CD8-positive, alpha-beta memory T cell (primary cell): ENCODE results near the gene LRP11. TPM values are rescaled to one million over a fixed set of nuclear protein-coding genes. Genes with fewer than 3 reads are reported as not detected.
A peak's percentile ranks its signal among the peaks of the same experiment; 100 is the strongest.

Experiments used
- CTCF ChIA-PET: fragments of 350-600 bp; sonication (Branson Sonifier 250); formaldehyde crosslinking; loops from one replicate; lab custom pipeline; 2021; ENCODE audit warnings: antibody characterized with exemption; lab: Charles Lee
- POLR2A ChIA-PET: fragments of 350-600 bp; sonication (Branson Sonifier 250); formaldehyde crosslinking; loops from one replicate; lab custom pipeline; 2021; ENCODE audit warnings: antibody characterized with exemption; lab: Charles Lee
- DNase-seq, 5 donors: peaks; one replicate each; pipeline versions ENCODE4 v3.0.0 to v3.0.0-alpha.2; 2020 to 2022; ENCODE audit warnings: mixed read lengths in 1 of 5
- H3K27ac ChIP-seq: one replicate; pipeline ENCODE4 v1.7.0; 2013; ENCODE audit warnings: low read depth, mild to moderate bottlenecking, low read length, moderate library complexity
- H3K27me3 ChIP-seq: 2 replicates; pipeline ENCODE4 v1.7.0; 2013; ENCODE audit warnings: low read length, mild to moderate bottlenecking; ENCODE audit not compliant: insufficient read depth, poor library complexity, severe bottlenecking
- H3K36me3 ChIP-seq: 2 replicates; pipeline ENCODE4 v1.7.0; 2013; ENCODE audit warnings: mild to moderate bottlenecking, low read length, moderate library complexity; ENCODE audit not compliant: insufficient read depth
- H3K4me1 ChIP-seq: 2 replicates; pipeline ENCODE4 v1.7.0; 2013; ENCODE audit warnings: mild to moderate bottlenecking, low read length, moderate library complexity; ENCODE audit not compliant: insufficient read depth
- H3K4me3 ChIP-seq: 2 replicates; pipeline ENCODE4 v1.7.0; 2013; ENCODE audit warnings: mild to moderate bottlenecking, low read length
- H3K9me3 ChIP-seq: 2 replicates; pipeline ENCODE4 v1.7.0; 2013; ENCODE audit warnings: mild to moderate bottlenecking, low read length
- H3K27ac Mint-ChIP-seq, 8 donors: one replicate each; pipeline ENCODE4 v1.8.0; 2020 to 2021; ENCODE audit warnings: mixed read lengths in 8 of 8, mild to moderate bottlenecking in 6 of 8, inconsistent platforms in 3 of 8, moderate library complexity in 3 of 8
- H3K27me3 Mint-ChIP-seq, 2 donors: one replicate each; pipeline ENCODE4 v1.8.0; 2020 to 2021; ENCODE audit warnings: mixed read lengths in 2 of 2, mild to moderate bottlenecking in 1 of 2, moderate library complexity in 1 of 2
- H3K36me3 Mint-ChIP-seq, 3 donors: one replicate each; pipeline ENCODE4 v1.8.0; 2020 to 2021; ENCODE audit warnings: mixed read lengths in 3 of 3, inconsistent platforms in 1 of 3, mild to moderate bottlenecking in 1 of 3
- H3K4me1 Mint-ChIP-seq, 3 donors: one replicate each; pipeline ENCODE4 v1.8.0; 2020 to 2021; ENCODE audit warnings: mixed read lengths in 3 of 3, inconsistent platforms in 1 of 3, mild to moderate bottlenecking in 1 of 3
- H3K4me3 Mint-ChIP-seq, 7 donors: one replicate each; pipeline ENCODE4 v1.8.0; 2020 to 2021; ENCODE audit warnings: mixed read lengths in 7 of 7, mild to moderate bottlenecking in 6 of 7, moderate library complexity in 4 of 7, inconsistent platforms in 2 of 7
- H3K9me3 Mint-ChIP-seq, 5 donors: one replicate each; pipeline ENCODE4 v1.8.0; 2020 to 2022; ENCODE audit warnings: mixed read lengths in 5 of 5, mild to moderate bottlenecking in 3 of 5, moderate library complexity in 2 of 5, inconsistent platforms in 1 of 5
- polyA plus RNA-seq: library from polyadenylated mRNA; unstranded; fragments of 300-500 nt; fragmentation: Illumina TruSeq; gene quantifications from one replicate; pipeline ENCODE4 v1.2.3, GENCODE V29; 2021
- total RNA-seq, 2 experiments: library from RNA; stranded (reverse); gene quantifications; one replicate each; pipeline ENCODE4 v1.2.3, GENCODE V29; 2021

LRP11 gene
- total and polyA plus RNA-seq, 3 experiments from 2014 or later, result 1.1 to 5.9 (median 5.5) TPM

GRCh38 chr6:149779644-149779963 lies 84.6 kb downstream of the LRP11 start:
- H3K27ac Mint-ChIP-seq, result no peak overlapping the region
- H3K9me3 ChIP-seq, result no peaks in the 10 kb centered on the region
- no peaks in the 10 kb centered on the region for H3K27me3 ChIP-seq
- peaks cover 0 to 61% (median 16%) of the 10 kb centered on the region in 3 donors for H3K36me3 Mint-ChIP-seq
- H3K4me1 Mint-ChIP-seq, result peaks cover 0 to 3% (median 0%) of the 10 kb centered on the region in 3 donors
- H3K36me3 ChIP-seq, result peaks cover 3% of the 10 kb centered on the region
- no peak overlapping the region for H3K4me3 Mint-ChIP-seq
- no peak overlapping the region for H3K4me3 ChIP-seq
- no peak for DNase-seq
- no peak overlapping the region for H3K27ac ChIP-seq
- H3K4me1 ChIP-seq, result no peaks in the 10 kb centered on the region
- ChIA-PET POLR2A (no interaction called here), CTCF (interaction anchor here (1.1 kb wide), 1 partner anchor 11 kb away, joined by 3 read pairs; no protein-coding TSS in a partner anchor)
- H3K27me3 Mint-ChIP-seq, result no peaks in the 10 kb centered on the region
- H3K9me3 Mint-ChIP-seq, result no peaks in the 10 kb centered on the region

GRCh38 chr6:149777624-149778023 lies 86.5 kb downstream of the LRP11 start:
- H3K9me3 Mint-ChIP-seq, result no peaks in the 10 kb centered on the region
- no peak for DNase-seq
- no peaks in the 10 kb centered on the region for H3K9me3 ChIP-seq
- H3K4me1 Mint-ChIP-seq, result peaks cover 0 to 3% (median 0%) of the 10 kb centered on the region in 3 donors
- no peak overlapping the region for H3K27ac ChIP-seq
- no peaks in the 10 kb centered on the region for H3K27me3 ChIP-seq
- H3K36me3 Mint-ChIP-seq, result peaks cover 0 to 51% (median 8%) of the 10 kb centered on the region in 3 donors
- H3K4me3 Mint-ChIP-seq, result no peak overlapping the region
- no peaks in the 10 kb centered on the region for H3K27me3 Mint-ChIP-seq
- peaks cover 3% of the 10 kb centered on the region for H3K36me3 ChIP-seq
- ChIA-PET CTCF (no interaction called here), POLR2A (no interaction called here)
- no peaks in the 10 kb centered on the region for H3K4me1 ChIP-seq
- H3K27ac Mint-ChIP-seq, result peak overlapping the region in 1 of 8 donors; percentile 40
- H3K4me3 ChIP-seq, result no peak overlapping the region

- Mint-ChIP-seq H3K27ac (peak overlapping the region in 2 of 8 donors; percentile 14 to 58), H3K4me1 (peaks cover 10 to 11% (median 11%) of the 10 kb centered on the region in 3 donors), H3K4me3 (no peak overlapping the region), H3K27me3 (no peaks in the 10 kb centered on the region), H3K9me3 (no peaks in the 10 kb centered on the region), H3K36me3 (peaks cover 0 to 47% (median 14%) of the 10 kb centered on the region in 3 donors)
- peaks cover 8% of the 10 kb centered on the region for H3K36me3 ChIP-seq
- ChIA-PET CTCF (no interaction called here), POLR2A (no interaction called here)
- no peaks in the 10 kb centered on the region for H3K9me3 ChIP-seq
- no peak overlapping the region for H3K27ac ChIP-seq
- no peak overlapping the region for H3K4me3 ChIP-seq
- no peak for DNase-seq
- H3K4me1 ChIP-seq, result no peaks in the 10 kb centered on the region
- H3K27me3 ChIP-seq, result no peaks in the 10 kb centered on the region
Measured at GRCh38 chr6:149771925-149772324, 92.2 kb downstream of the LRP11 start.

GRCh38 chr6:149771185-149771584 lies 93.0 kb downstream of the LRP11 start:
- Histone ChIP-seq H3K27me3 (no peaks in the 10 kb centered on the region), H3K4me1 (no peaks in the 10 kb centered on the region), H3K9me3 (no peaks in the 10 kb centered on the region), H3K36me3 (peaks cover 15% of the 10 kb centered on the region), H3K27ac (no peak overlapping the region), H3K4me3 (no peak overlapping the region)
- no peak overlapping the region for H3K4me3 Mint-ChIP-seq
- H3K4me1 Mint-ChIP-seq, result peaks cover 10 to 14% (median 11%) of the 10 kb centered on the region in 3 donors
- no peaks in the 10 kb centered on the region for H3K27me3 Mint-ChIP-seq
- ChIA-PET POLR2A (no interaction called here), CTCF (interaction anchor here (1.0 kb wide), 1 partner anchor 86 kb away, joined by 3 read pairs; no protein-coding TSS in a partner anchor)
- peaks cover 4 to 48% (median 17%) of the 10 kb centered on the region in 3 donors for H3K36me3 Mint-ChIP-seq
- H3K9me3 Mint-ChIP-seq, result peaks cover 0 to 3% (median 0%) of the 10 kb centered on the region in 5 donors
- H3K27ac Mint-ChIP-seq, result no peak overlapping the region
- DNase-seq, result no peak

GRCh38 chr6:149769676-149770075 lies 94.5 kb downstream of the LRP11 start:
- Mint-ChIP-seq H3K4me1 (peaks cover 10 to 14% (median 11%) of the 10 kb centered on the region in 3 donors), H3K27ac (peak overlapping the region in 1 of 8 donors; percentile 43), H3K36me3 (peaks cover 8 to 45% (median 18%) of the 10 kb centered on the region in 3 donors), H3K9me3 (peaks cover 0 to 3% (median 0%) of the 10 kb centered on the region in 5 donors), H3K27me3 (no peaks in the 10 kb centered on the region), H3K4me3 (no peak overlapping the region)
- POLR2A ChIA-PET, result no interaction called here
- CTCF ChIA-PET, result interaction anchor here (1.1 kb wide), 1 partner anchor 94 kb away, joined by 4 read pairs; no protein-coding TSS in a partner anchor
- H3K27me3 ChIP-seq, result no peaks in the 10 kb centered on the region
- H3K27ac ChIP-seq, result no peak overlapping the region
- H3K4me1 ChIP-seq, result no peaks in the 10 kb centered on the region
- DNase-seq, result no peak
- H3K36me3 ChIP-seq, result peaks cover 17% of the 10 kb centered on the region
- no peaks in the 10 kb centered on the region for H3K9me3 ChIP-seq
- no peak overlapping the region for H3K4me3 ChIP-seq

Other genes starting within 250 kb of the LRP11 start
- 10 to 100 TPM; 22.0 to 22.7 TPM for gene KATNA1, start 215.6 kb downstream of the LRP11 start, total RNA-seq
- gene KATNA1, start 215.6 kb downstream of the LRP11 start, polyA plus RNA-seq, result 25.7 TPM
- gene LATS1, start 146.3 kb downstream of the LRP11 start, total RNA-seq, result 10 to 100 TPM; 29.7 to 33.8 TPM
- gene LATS1, start 146.3 kb downstream of the LRP11 start, polyA plus RNA-seq, result 12.7 TPM
- gene NUP43, start 117.8 kb downstream of the LRP11 start, total RNA-seq, result 10 to 100 TPM; 82.3 to 86.2 TPM
- gene NUP43, start 117.8 kb downstream of the LRP11 start, polyA plus RNA-seq, result 6.2 TPM
- gene PCMT1, start 114.6 kb downstream of the LRP11 start, total RNA-seq, result 100 to 1,000 TPM; 107 to 108 TPM
- gene PCMT1, start 114.6 kb downstream of the LRP11 start, polyA plus RNA-seq, result 148 TPM
- not detected for gene RAET1E, start 33.8 kb upstream of the LRP11 start, total RNA-seq
- gene RAET1E, start 33.8 kb upstream of the LRP11 start, polyA plus RNA-seq, result not detected
- gene RAET1G, start 58.8 kb upstream of the LRP11 start, total RNA-seq, result not detected
- gene RAET1G, start 58.8 kb upstream of the LRP11 start, polyA plus RNA-seq, result not detected
- under 1 TPM; 0.48 to 0.51 TPM for gene ULBP2, start 77.7 kb upstream of the LRP11 start, total RNA-seq
- gene ULBP2, start 77.7 kb upstream of the LRP11 start, polyA plus RNA-seq, result 0.68 TPM
- under 1 TPM; 0.60 to 0.74 TPM for gene ULBP1, start 99.6 kb upstream of the LRP11 start, total RNA-seq
- gene ULBP1, start 99.6 kb upstream of the LRP11 start, polyA plus RNA-seq, result not detected
- not detected for gene RAET1L, start 161.2 kb upstream of the LRP11 start, total RNA-seq
- gene RAET1L, start 161.2 kb upstream of the LRP11 start, polyA plus RNA-seq, result not detected
- 1 to 10 TPM; 1.2 to 1.6 TPM for gene ULBP3, start 204.8 kb upstream of the LRP11 start, total RNA-seq
- gene ULBP3, start 204.8 kb upstream of the LRP11 start, polyA plus RNA-seq, result 2.2 TPM